Measurements from ENCODE around the gene SPAG8.

- TF ChIP-seq CTCF (IDR thresholded peaks at IDR 0.05) (no peak), POLR2A (IDR thresholded peaks at IDR 0.05) (no peak)
Observed at GRCh38 chr9:35763803-35764202, 48.3 kb downstream of the SPAG8 start.

Data from prostate gland (tissue), 2 donors.